HUDEP-2 (cell line): Measurements from ENCODE around the gene SAMM50.

Experiments used
- DNase-seq, 76 experiments: peaks; one replicate each; lab custom pipeline; 2025; ENCODE audit not compliant: unreplicated experiment in 76 of 76; lab: John Stamatoyannopoulos, UW

The SAMM50 gene

GRCh38 chr22:43955040-43955882, at the start of gene SAMM50:
Gene SAMM50 (plus strand): TSS chr22:43955442. CDS start chr22:43955578, 136 bp downstream.
- DNase-seq, result peak in 75 of 76 experiments; percentile 8 to 93 (median 85)

GRCh38 chr22:43905681-43906080, 49.6 kb upstream of the SAMM50 start:
- DNase-seq, result no peak

- DNase-seq, result no peak
Observed at GRCh38 chr22:43909708-43910107, 45.5 kb upstream of the SAMM50 start.

GRCh38 chr22:43910178-43910695, 45.0 kb upstream of the SAMM50 start:
- no peak for DNase-seq

GRCh38 chr22:43911351-43911750, 43.9 kb upstream of the SAMM50 start:
- DNase-seq, result no peak

- DNase-seq, result no peak
Observed at GRCh38 chr22:43917521-43917920, 37.7 kb upstream of the SAMM50 start.

GRCh38 chr22:43919106-43919973, 35.9 kb upstream of the SAMM50 start:
- no peak for DNase-seq

GRCh38 chr22:43921370-43921769, 33.9 kb upstream of the SAMM50 start:
- DNase-seq, result no peak

GRCh38 chr22:43922123-43922522, 33.1 kb upstream of the SAMM50 start:
- no peak for DNase-seq

GRCh38 chr22:43923191-43923590, 32.1 kb upstream of the SAMM50 start:
- no peak for DNase-seq

GRCh38 chr22:43923631-43924464, 31.4 kb upstream of the SAMM50 start, which contains the start of gene PNPLA3:
Gene PNPLA3 (plus strand): TSS chr22:43923805. CDS start chr22:43923912, 107 bp downstream.
- peak in 63 of 76 experiments; percentile 5 to 83 (median 58) for DNase-seq

GRCh38 chr22:43924877-43925276, 30.4 kb upstream of the SAMM50 start:
- no peak for DNase-seq

- no peak for DNase-seq
Observed at GRCh38 chr22:43925433-43926348, 29.6 kb upstream of the SAMM50 start.

GRCh38 chr22:43926349-43926710, 28.9 kb upstream of the SAMM50 start:
- DNase-seq, result no peak

- DNase-seq, result no peak
Observed at GRCh38 chr22:43928468-43928867, 26.8 kb upstream of the SAMM50 start.

- no peak for DNase-seq
Observed at GRCh38 chr22:43928908-43929307, 26.3 kb upstream of the SAMM50 start.

GRCh38 chr22:43931771-43932170, 23.5 kb upstream of the SAMM50 start:
- DNase-seq, result no peak

GRCh38 chr22:43941449-43941848, 13.8 kb upstream of the SAMM50 start:
- no peak for DNase-seq

- DNase-seq, result no peak
Observed at GRCh38 chr22:43944670-43945430, 10.4 kb upstream of the SAMM50 start.
